C4-2B (cell line): Measurements from ENCODE around the gene KIAA2012.

Experiments
- H3K27ac ChIP-seq: fragments of 450-650 bp; 2 replicates; pipeline ENCODE4 v1.5.1; 2017
- ZFX ChIP-seq: fragments of 450-650 bp; IDR thresholded peaks from 2 replicates; pipeline ENCODE4 v1.6.1; 2017
- TF ChIP-seq, protein P1 (sequence below): fragments of 450-650 bp; conservative IDR thresholded peaks from 2 replicates; pipeline ENCODE4 v1.5.1; 2017; ENCODE audit warnings: mild to moderate bottlenecking

Gene KIAA2012

GRCh38 chr2:202037086-202037485 is 36.0 kb upstream of the KIAA2012 start:
- H3K27ac ChIP-seq, result no peak overlapping the region
- TF ChIP-seq ZFX, result no peak

GRCh38 chr2:202038471-202039277 is 34.4 kb upstream of the KIAA2012 start:
- H3K27ac ChIP-seq, result no peak overlapping the region

GRCh38 chr2:202039278-202040078 is 33.6 kb upstream of the KIAA2012 start:
- TF ChIP-seq, protein P1, sequence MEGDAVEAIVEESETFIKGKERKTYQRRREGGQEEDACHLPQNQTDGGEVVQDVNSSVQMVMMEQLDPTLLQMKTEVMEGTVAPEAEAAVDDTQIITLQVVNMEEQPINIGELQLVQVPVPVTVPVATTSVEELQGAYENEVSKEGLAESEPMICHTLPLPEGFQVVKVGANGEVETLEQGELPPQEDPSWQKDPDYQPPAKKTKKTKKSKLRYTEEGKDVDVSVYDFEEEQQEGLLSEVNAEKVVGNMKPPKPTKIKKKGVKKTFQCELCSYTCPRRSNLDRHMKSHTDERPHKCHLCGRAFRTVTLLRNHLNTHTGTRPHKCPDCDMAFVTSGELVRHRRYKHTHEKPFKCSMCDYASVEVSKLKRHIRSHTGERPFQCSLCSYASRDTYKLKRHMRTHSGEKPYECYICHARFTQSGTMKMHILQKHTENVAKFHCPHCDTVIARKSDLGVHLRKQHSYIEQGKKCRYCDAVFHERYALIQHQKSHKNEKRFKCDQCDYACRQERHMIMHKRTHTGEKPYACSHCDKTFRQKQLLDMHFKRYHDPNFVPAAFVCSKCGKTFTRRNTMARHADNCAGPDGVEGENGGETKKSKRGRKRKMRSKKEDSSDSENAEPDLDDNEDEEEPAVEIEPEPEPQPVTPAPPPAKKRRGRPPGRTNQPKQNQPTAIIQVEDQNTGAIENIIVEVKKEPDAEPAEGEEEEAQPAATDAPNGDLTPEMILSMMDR, result no peak
- no peak for TF ChIP-seq ZFX
- H3K27ac ChIP-seq, result no peak overlapping the region

More at GRCh38 chr2:202038471-202039277, 34.4 kb upstream of the KIAA2012 start:
- no peak for TF ChIP-seq ZFX
- TF ChIP-seq, protein P1, result no peak

GRCh38 chr2:202040079-202040844 is 32.8 kb upstream of the KIAA2012 start:
- no peak overlapping the region for H3K27ac ChIP-seq
- TF ChIP-seq ZFX, result no peak
- TF ChIP-seq, protein P1, result no peak

DNA sequence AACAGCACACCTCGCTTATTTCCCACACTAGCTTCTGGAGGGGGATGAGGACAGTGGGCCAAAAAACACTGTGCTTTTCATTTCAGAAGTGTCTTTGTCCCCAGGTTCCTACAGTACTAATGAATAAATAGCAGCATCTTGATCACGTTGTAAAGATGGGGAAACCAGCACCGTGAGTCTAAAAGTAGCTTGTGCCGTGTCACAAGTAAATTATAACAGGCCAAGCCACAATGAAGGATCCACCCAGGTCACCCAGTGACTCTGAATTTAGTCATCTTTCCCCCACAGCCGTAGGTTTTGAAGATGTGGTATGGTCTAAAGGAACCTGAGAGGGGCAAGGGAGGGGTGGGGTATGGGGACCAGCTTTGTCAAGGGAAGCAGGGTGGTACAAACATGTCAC is 30.6 kb upstream of the KIAA2012 start:
- H3K27ac ChIP-seq, result no peak overlapping the region
- no peak for TF ChIP-seq ZFX
- TF ChIP-seq, protein P1, result no peak

DNA sequence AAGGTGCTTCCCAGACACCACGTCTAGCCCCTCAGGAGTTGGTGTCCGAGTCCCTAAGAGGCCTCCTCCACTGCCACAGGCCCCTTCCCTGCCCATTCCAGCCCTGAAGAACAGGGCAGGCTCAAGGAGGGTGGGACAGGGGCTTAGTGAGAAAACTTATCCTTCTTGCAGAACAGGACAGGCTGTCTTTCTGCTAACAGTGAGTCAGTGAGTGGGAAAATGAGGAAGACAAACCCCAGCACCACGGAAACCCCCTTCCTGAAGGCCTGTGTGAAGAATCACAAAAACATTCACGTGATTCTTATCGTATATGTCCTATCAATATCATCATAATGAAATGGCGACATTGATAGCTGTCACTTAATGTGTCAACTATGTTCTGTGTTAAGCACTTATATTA is 29.6 kb upstream of the KIAA2012 start:
- TF ChIP-seq, protein P1, result no peak
- H3K27ac ChIP-seq, result no peak overlapping the region

- no peak for TF ChIP-seq ZFX
- TF ChIP-seq, protein P1, result no peak
- no peak overlapping the region for H3K27ac ChIP-seq
Observed at GRCh38 chr2:202044777-202045176, 28.3 kb upstream of the KIAA2012 start.
